HG03460 (cell line): ENCODE data around the gene CXCR6.
A peak's percentile ranks its signal among the peaks of the same experiment; 100 is the strongest.

ENCODE experiments used
- ATAC-seq: cut with Tn5 transposase; IDR thresholded peaks from one replicate; pipeline ENCODE4 v1.9.1; 2021; ENCODE audit not compliant: unreplicated experiment

The CXCR6 gene

GRCh38 chr3:45946875-45947274 lies 3.6 kb downstream of the CXCR6 start:
- ATAC-seq: no peak

GRCh38 chr3:45947361-45947760 lies 4.1 kb downstream of the CXCR6 start:
- no peak for ATAC-seq

- no peak for ATAC-seq
Observed at GRCh38 chr3:45948311-45948781, 5.1 kb downstream of the CXCR6 start.

- no peak for ATAC-seq
Observed at GRCh38 chr3:45948881-45949280, 5.6 kb downstream of the CXCR6 start.

- ATAC-seq: no peak
Observed at GRCh38 chr3:45949432-45949831, 6.2 kb downstream of the CXCR6 start.

GRCh38 chr3:45950131-45950530 lies 6.9 kb downstream of the CXCR6 start:
- no peak for ATAC-seq

- no peak for ATAC-seq
Observed at GRCh38 chr3:45950686-45951600, 7.7 kb downstream of the CXCR6 start.

- ATAC-seq: no peak
Observed at GRCh38 chr3:45951946-45952345, 8.7 kb downstream of the CXCR6 start.

GRCh38 chr3:45952456-45952855 lies 9.2 kb downstream of the CXCR6 start:
- ATAC-seq: no peak

GRCh38 chr3:45953536-45953935 lies 10.3 kb downstream of the CXCR6 start:
- no peak for ATAC-seq

- no peak for ATAC-seq
Observed at GRCh38 chr3:45954306-45954705, 11.0 kb downstream of the CXCR6 start.

- no peak for ATAC-seq
Observed at GRCh38 chr3:45955017-45955647, 11.9 kb downstream of the CXCR6 start.

- ATAC-seq: no peak
Observed at GRCh38 chr3:45955706-45956105, 12.4 kb downstream of the CXCR6 start.

GRCh38 chr3:45957586-45957985 lies 14.3 kb downstream of the CXCR6 start:
- ATAC-seq: no peak

GRCh38 chr3:45958321-45958791 lies 15.1 kb downstream of the CXCR6 start:
- ATAC-seq: no peak

- ATAC-seq: no peak
Observed at GRCh38 chr3:45959201-45959600, 15.9 kb downstream of the CXCR6 start.

- no peak for ATAC-seq
Observed at GRCh38 chr3:45960289-45960688, 17.0 kb downstream of the CXCR6 start.

GRCh38 chr3:45962033-45962432 lies 18.8 kb downstream of the CXCR6 start:
- ATAC-seq: peak; percentile 62

GRCh38 chr3:45964139-45964538 lies 20.9 kb downstream of the CXCR6 start:
- no peak for ATAC-seq

GRCh38 chr3:45965253-45965652 lies 22.0 kb downstream of the CXCR6 start:
- no peak for ATAC-seq

- no peak for ATAC-seq
Observed at GRCh38 chr3:45965653-45966052, 22.4 kb downstream of the CXCR6 start.

GRCh38 chr3:45966371-45966791 lies 23.1 kb downstream of the CXCR6 start:
- no peak for ATAC-seq
